Measurements from ENCODE around the gene SLC39A2. TPM values are rescaled to one million over a fixed set of nuclear protein-coding genes. Genes with fewer than 3 reads are reported as not detected.
"Not testable (repeated sequence)": the region's sequence is repeated elsewhere in the genome, so short reads cannot be mapped to it uniquely, and the experiment has no call there.

Gene SLC39A2
- total and polyA plus RNA-seq, 11 donors: not detected

GRCh38 chr14:20982646-20983369, 16.3 kb upstream of the SLC39A2 start:
- Histone ChIP-seq H3K4me1 (peaks cover 0 to 16% (median 0%) of the 10 kb centered on the region in 12 donors), H3K27me3 (no peaks in the 10 kb centered on the region), H3K9me3 (no peaks in the 10 kb centered on the region), H3K27ac (no peak overlapping the region), H3K36me3 (no peaks in the 10 kb centered on the region), H3K4me3 (no peak overlapping the region)
- DNase-seq (no peak), ATAC-seq (no peak)
- no peak for TF ChIP-seq CTCF (IDR thresholded peaks at IDR 0.05)
- no peak for TF ChIP-seq POLR2A (IDR thresholded peaks at IDR 0.05)
- intact Hi-C loops (cut with DNase I): no loop called here
- WGBS, 4 donors: 74 to 77% (median 75%) methylated on average over 2 of the region's 2 CpGs

- H3K4me3 ChIP-seq; H3K9me3 ChIP-seq; H3K27me3 ChIP-seq; DNase-seq; intact Hi-C loops (cut with DNase I); ATAC-seq; H3K36me3 ChIP-seq: not testable (repeated sequence)
- Histone ChIP-seq H3K27ac (peak overlapping the region in 1 of 12 donors; percentile 66), H3K4me1 (peaks cover 0 to 33% (median 11%) of the 10 kb centered on the region in 12 donors)
- 92 to 96% (median 94%) methylated on average over 4 of the region's 4 CpGs for WGBS, 4 donors
These were observed 13.4 kb upstream of the SLC39A2 start for GRCh38 chr14:20985650-20986049.

GRCh38 chr14:20986811-20987210, 12.3 kb upstream of the SLC39A2 start:
- peak in 2 of 5 donors; percentile 10 to 33 for DNase-seq
- H3K27ac ChIP-seq: peak overlapping the region in 4 of 12 donors; percentile 6 to 66 (median 26)
- no peaks in the 10 kb centered on the region for H3K27me3 ChIP-seq
- no peak for TF ChIP-seq POLR2A (IDR thresholded peaks at IDR 0.05)
- TF ChIP-seq CTCF (IDR thresholded peaks at IDR 0.05): no peak
- peaks cover 3 to 45% (median 21%) of the 10 kb centered on the region in 12 donors for H3K4me1 ChIP-seq
- no peaks in the 10 kb centered on the region for H3K9me3 ChIP-seq
- intact Hi-C loops (cut with DNase I): no loop called here
- H3K36me3 ChIP-seq: peaks cover 0 to 8% (median 0%) of the 10 kb centered on the region in 9 donors
- 57 to 62% (median 60%) methylated on average over 2 of the region's 2 CpGs for WGBS, 4 donors
- no peak overlapping the region for H3K4me3 ChIP-seq
- ATAC-seq: peak in 3 of 4 donors; percentile 33 to 52 (median 43)

- H3K4me1 ChIP-seq: peaks cover 3 to 47% (median 22%) of the 10 kb centered on the region in 12 donors
- ATAC-seq (no peak), DNase-seq (no peak)
- TF ChIP-seq CTCF (IDR thresholded peaks at IDR 0.05) (no peak), POLR2A (IDR thresholded peaks at IDR 0.05) (no peak)
- H3K36me3 ChIP-seq: peaks cover 0 to 29% (median 21%) of the 10 kb centered on the region in 9 donors
- no peaks in the 10 kb centered on the region for H3K27me3 ChIP-seq
- H3K9me3 ChIP-seq: no peaks in the 10 kb centered on the region
- WGBS, 4 donors: 87 to 91% (median 90%) methylated on average over 12 to 15 of the region's 15 CpGs
- intact Hi-C loops (cut with DNase I): no loop called here
- H3K4me3 ChIP-seq: peak overlapping the region in 11 of 12 donors; percentile 71 to 97 (median 85)
- peak overlapping the region; percentile 73 to 91 (median 81) for H3K27ac ChIP-seq
These were observed 10.2 kb upstream of the SLC39A2 start for GRCh38 chr14:20988717-20989470.
